K562 (cell line): ENCODE results near the gene ABHD16A. TPM values are rescaled to one million over a fixed set of nuclear protein-coding genes. Genes with fewer than 3 reads are reported as not detected.

Experiments used
- DPF2 ChIP-seq: fragments of 450-650 bp; IDR thresholded peaks from 2 replicates; pipeline ENCODE4 v1.6.1; 2016
- EWSR1 ChIP-seq: fragments of 450-650 bp; IDR thresholded peaks from 2 replicates; pipeline ENCODE4 v1.6.1; 2018; ENCODE audit warnings: borderline replicate concordance, mild to moderate bottlenecking, low read depth, moderate library complexity; ENCODE audit not compliant: partially characterized antibody
- FOXA1 ChIP-seq: fragments of 450-650 bp; IDR thresholded peaks from 2 replicates; pipeline ENCODE4 v1.6.1; 2016; ENCODE audit warnings: mild to moderate bottlenecking, borderline replicate concordance
- HDAC8 ChIP-seq: fragments of 450-650 bp; IDR thresholded peaks from 2 replicates; pipeline ENCODE4 v1.6.1; 2016; ENCODE audit warnings: mild to moderate bottlenecking, missing genetic modification characterization, moderate library complexity, missing compliant biosample characterization
- KDM1A ChIP-seq, 2 experiments: fragments of 450-650 bp; IDR thresholded peaks; 2 replicates each; pipeline ENCODE4 v1.6.1; 2016; ENCODE audit warnings: mild to moderate bottlenecking in 2 of 2
- MCM7 ChIP-seq, 2 experiments: fragments of 450-650 bp; IDR thresholded peaks; 2 replicates each; pipeline ENCODE4 v1.6.1; 2016 to 2018
- MTA2 ChIP-seq: fragments of 450-650 bp; IDR thresholded peaks from 2 replicates; pipeline ENCODE4 v1.6.1; 2016; ENCODE audit warnings: low read depth
- PYGO2 ChIP-seq: fragments of 450-650 bp; IDR thresholded peaks from 2 replicates; pipeline ENCODE4 v1.6.1; 2016; ENCODE audit warnings: mild to moderate bottlenecking, missing genetic modification characterization, moderate library complexity, missing compliant biosample characterization
- RBM39 ChIP-seq: fragments of 200-400 bp; formaldehyde crosslinking; optimal IDR thresholded peaks from 2 replicates; pipeline ENCODE3; 2018; ENCODE audit warnings: low read depth, low read length
- RFX7 ChIP-seq: fragments of 250-450 bp; sonication (Bioruptor Pico); IDR thresholded peaks from 2 replicates; pipeline ENCODE4 v1.5.1; 2021; ENCODE audit warnings: mild to moderate bottlenecking
- TEAD4 ChIP-seq, 2 experiments: sonication (generic) in 1 of 2; formaldehyde crosslinking in 1 of 2; IDR thresholded peaks; 2 replicates each; pipeline versions ENCODE4 v1.6.1 to v1.8.0; 2012 to 2022; ENCODE audit warnings: borderline replicate concordance in 1 of 2, inconsistent platforms in 1 of 2, low read length in 1 of 2, mild to moderate bottlenecking in 1 of 2, missing genetic modification reagents in 1 of 2
- TRIM24 ChIP-seq, 2 experiments: fragments of 450-650 bp; IDR thresholded peaks; 2 replicates each; pipeline ENCODE4 v1.6.1; 2016
- ZNF143 ChIP-seq: sonication (generic); formaldehyde crosslinking; IDR thresholded peaks from 2 replicates; pipeline ENCODE4 v1.9.0; 2022; ENCODE audit warnings: mild to moderate bottlenecking, missing genetic modification reagents
- ZNF263 ChIP-seq: sonication (generic); formaldehyde crosslinking; IDR thresholded peaks from 2 replicates; pipeline ENCODE4 v1.8.0; 2022; ENCODE audit warnings: mild to moderate bottlenecking, missing genetic modification reagents, borderline replicate concordance
- ZNF589 ChIP-seq: fragments of 200-800 bp; sonication (Bioruptor generic); IDR thresholded peaks from 2 replicates; pipeline ENCODE4 v1.6.1; 2016; ENCODE audit warnings: low read depth, missing genetic modification characterization, missing compliant biosample characterization
- polyA plus RNA-seq, 8 experiments: library from polyadenylated mRNA; depleted of rRNA in 4 of 8; stranded (reverse) in 5 of 8; unstranded in 3 of 8; fragments of >200 nt; fragmentation: Nextera tagmentation in 2 of 8; fragmentation: Illumina TruSeq in 1 of 8; extraction: Ambion mirVana in 2 of 8; extraction: Trizol in 1 of 8; gene quantifications; 2 replicates each; pipeline versions ENCODE4 v1.2.1 to v1.2.3, GENCODE V29; 2011 to 2014; ENCODE audit warnings: inconsistent platforms in 1 of 8, missing spikeins in 1 of 8
- total RNA-seq, 7 experiments: library from RNA; depleted of rRNA in 6 of 7; stranded (reverse); fragments of >200 nt in 6 of 7; fragmentation: Illumina TruSeq in 2 of 7; extraction: Trizol in 2 of 7; gene quantifications; 2 replicates each; pipeline versions ENCODE4 v1.2.1 to v1.2.3, GENCODE V29; 2011 to 2021; ENCODE audit warnings: low replicate concordance in 1 of 7
- TF ChIP-seq, protein P1 (sequence below): fragments of 450-650 bp; conservative IDR thresholded peaks from 2 replicates; pipeline ENCODE4 v1.6.1; 2016; ENCODE audit warnings: missing genetic modification characterization, low read depth, mild to moderate bottlenecking, missing compliant biosample characterization, moderate library complexity
- TF ChIP-seq, protein P2 (sequence below): fragments of 250-450 bp; sonication (Bioruptor Pico); IDR thresholded peaks from 2 replicates; pipeline ENCODE4 v1.4.0; 2020
- TF ChIP-seq, protein P3 (sequence below), 3 experiments: fragments of 200-800 bp in 1 of 3; fragments of 250-450 bp in 1 of 3; fragments of 450-650 bp in 1 of 3; sonication (Bioruptor Pico) in 1 of 3; sonication (Bioruptor generic) in 1 of 3; formaldehyde crosslinking in 1 of 3; IDR thresholded peaks; 2 replicates each; pipeline versions ENCODE4 v1.6.1 to v1.8.0; 2016 to 2022; ENCODE audit warnings: mild to moderate bottlenecking in 2 of 3, missing genetic modification characterization in 2 of 3, missing compliant biosample characterization in 1 of 3, moderate library complexity in 1 of 3

Gene ABHD16A
- total and polyA plus RNA-seq, 9 of the 15 experiments (the other 6 are each of a cell fraction or from before 2014, with no cell fraction given): 25.8 to 120 (median 81.6) TPM

DNA sequence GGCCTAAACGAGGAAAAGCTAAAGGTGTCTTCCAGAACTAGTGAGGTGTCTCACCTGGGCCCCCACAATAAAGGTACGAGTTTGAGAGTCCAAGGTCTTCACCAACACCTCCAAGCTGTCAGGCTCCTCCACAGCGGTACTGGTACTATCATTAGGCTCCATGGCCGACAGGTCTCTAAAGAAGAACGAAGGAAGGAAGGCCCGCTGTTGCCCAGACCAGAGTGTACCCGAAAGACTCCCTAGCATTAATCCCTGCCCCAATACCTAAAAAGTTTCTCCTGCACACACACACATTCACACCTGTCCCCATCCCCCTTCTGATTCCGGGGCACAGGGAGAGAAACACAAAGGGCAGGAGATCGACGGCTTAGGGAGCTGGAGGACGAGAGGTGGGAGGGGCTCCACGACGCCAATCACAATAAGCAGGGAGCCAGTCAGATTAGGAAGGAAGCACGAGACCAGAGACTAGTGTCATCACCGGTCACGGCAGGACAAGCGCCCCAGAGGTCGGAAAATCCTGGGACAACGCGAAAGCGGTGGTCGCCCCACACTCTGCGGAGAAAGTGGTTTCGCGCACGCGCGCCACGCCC, 51.4 kb downstream of the ABHD16A start (continued):
- TF ChIP-seq ZNF589 (CRISPR knock-in tag) (0 out of 2 replicates have a peak, but pooled peaks have one; percentile 19), MCM7 (IDR thresholded peaks at IDR 0.05) (no peak), RFX7 (CRISPR knock-in tag) (no peak), ZNF143 (CRISPR knock-in tag) (peak; percentile 11; the same call in 1 of the 2 replicates), HDAC8 (tag) (peak; percentile 61; the same call in 1 of the 2 replicates), EWSR1 (no peak), RBM39 (no peak), FOXA1 (no peak), MTA2 (no peak), ZNF263 (CRISPR knock-in tag) (peak; percentile 26; the same call in 1 of the 2 replicates), DPF2 (no peak; the same call in 1 of the 2 replicates), PYGO2 (tag) (0 out of 2 replicates have a peak, but pooled peaks have one; percentile 26), KDM1A (IDR thresholded peaks at IDR 0.05) (no peak), TEAD4 (IDR thresholded peaks at IDR 0.05; ENCODE audit: low read length) (no peak; the same call in 1 of the 2 replicates), TEAD4 (CRISPR knock-in tag; IDR thresholded peaks at IDR 0.05; ENCODE audit: borderline replicate concordance) (no peak), TRIM24 (IDR thresholded peaks at IDR 0.05) (no peak)
- TF ChIP-seq, protein P1, sequence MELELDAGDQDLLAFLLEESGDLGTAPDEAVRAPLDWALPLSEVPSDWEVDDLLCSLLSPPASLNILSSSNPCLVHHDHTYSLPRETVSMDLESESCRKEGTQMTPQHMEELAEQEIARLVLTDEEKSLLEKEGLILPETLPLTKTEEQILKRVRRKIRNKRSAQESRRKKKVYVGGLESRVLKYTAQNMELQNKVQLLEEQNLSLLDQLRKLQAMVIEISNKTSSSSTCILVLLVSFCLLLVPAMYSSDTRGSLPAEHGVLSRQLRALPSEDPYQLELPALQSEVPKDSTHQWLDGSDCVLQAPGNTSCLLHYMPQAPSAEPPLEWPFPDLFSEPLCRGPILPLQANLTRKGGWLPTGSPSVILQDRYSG (tag): no peak
- TF ChIP-seq, protein P2, sequence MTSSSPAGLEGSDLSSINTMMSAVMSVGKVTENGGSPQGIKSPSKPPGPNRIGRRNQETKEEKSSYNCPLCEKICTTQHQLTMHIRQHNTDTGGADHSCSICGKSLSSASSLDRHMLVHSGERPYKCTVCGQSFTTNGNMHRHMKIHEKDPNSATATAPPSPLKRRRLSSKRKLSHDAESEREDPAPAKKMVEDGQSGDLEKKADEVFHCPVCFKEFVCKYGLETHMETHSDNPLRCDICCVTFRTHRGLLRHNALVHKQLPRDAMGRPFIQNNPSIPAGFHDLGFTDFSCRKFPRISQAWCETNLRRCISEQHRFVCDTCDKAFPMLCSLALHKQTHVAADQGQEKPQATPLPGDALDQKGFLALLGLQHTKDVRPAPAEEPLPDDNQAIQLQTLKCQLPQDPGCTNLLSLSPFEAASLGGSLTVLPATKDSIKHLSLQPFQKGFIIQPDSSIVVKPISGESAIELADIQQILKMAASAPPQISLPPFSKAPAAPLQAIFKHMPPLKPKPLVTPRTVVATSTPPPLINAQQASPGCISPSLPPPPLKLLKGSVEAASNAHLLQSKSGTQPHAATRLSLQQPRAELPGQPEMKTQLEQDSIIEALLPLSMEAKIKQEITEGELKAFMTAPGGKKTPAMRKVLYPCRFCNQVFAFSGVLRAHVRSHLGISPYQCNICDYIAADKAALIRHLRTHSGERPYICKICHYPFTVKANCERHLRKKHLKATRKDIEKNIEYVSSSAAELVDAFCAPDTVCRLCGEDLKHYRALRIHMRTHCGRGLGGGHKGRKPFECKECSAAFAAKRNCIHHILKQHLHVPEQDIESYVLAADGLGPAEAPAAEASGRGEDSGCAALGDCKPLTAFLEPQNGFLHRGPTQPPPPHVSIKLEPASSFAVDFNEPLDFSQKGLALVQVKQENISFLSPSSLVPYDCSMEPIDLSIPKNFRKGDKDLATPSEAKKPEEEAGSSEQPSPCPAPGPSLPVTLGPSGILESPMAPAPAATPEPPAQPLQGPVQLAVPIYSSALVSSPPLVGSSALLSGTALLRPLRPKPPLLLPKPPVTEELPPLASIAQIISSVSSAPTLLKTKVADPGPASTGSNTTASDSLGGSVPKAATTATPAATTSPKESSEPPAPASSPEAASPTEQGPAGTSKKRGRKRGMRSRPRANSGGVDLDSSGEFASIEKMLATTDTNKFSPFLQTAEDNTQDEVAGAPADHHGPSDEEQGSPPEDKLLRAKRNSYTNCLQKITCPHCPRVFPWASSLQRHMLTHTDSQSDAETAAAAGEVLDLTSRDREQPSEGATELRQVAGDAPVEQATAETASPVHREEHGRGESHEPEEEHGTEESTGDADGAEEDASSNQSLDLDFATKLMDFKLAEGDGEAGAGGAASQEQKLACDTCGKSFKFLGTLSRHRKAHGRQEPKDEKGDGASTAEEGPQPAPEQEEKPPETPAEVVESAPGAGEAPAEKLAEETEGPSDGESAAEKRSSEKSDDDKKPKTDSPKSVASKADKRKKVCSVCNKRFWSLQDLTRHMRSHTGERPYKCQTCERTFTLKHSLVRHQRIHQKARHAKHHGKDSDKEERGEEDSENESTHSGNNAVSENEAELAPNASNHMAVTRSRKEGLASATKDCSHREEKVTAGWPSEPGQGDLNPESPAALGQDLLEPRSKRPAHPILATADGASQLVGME (CRISPR knock-in tag): no peak; the same call in 1 of the 2 replicates
- TF ChIP-seq, protein P3, sequence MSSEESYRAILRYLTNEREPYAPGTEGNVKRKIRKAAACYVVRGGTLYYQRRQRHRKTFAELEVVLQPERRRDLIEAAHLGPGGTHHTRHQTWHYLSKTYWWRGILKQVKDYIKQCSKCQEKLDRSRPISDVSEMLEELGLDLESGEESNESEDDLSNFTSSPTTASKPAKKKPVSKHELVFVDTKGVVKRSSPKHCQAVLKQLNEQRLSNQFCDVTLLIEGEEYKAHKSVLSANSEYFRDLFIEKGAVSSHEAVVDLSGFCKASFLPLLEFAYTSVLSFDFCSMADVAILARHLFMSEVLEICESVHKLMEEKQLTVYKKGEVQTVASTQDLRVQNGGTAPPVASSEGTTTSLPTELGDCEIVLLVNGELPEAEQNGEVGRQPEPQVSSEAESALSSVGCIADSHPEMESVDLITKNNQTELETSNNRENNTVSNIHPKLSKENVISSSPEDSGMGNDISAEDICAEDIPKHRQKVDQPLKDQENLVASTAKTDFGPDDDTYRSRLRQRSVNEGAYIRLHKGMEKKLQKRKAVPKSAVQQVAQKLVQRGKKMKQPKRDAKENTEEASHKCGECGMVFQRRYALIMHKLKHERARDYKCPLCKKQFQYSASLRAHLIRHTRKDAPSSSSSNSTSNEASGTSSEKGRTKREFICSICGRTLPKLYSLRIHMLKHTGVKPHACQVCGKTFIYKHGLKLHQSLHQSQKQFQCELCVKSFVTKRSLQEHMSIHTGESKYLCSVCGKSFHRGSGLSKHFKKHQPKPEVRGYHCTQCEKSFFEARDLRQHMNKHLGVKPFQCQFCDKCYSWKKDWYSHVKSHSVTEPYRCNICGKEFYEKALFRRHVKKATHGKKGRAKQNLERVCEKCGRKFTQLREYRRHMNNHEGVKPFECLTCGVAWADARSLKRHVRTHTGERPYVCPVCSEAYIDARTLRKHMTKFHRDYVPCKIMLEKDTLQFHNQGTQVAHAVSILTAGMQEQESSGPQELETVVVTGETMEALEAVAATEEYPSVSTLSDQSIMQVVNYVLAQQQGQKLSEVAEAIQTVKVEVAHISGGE (CRISPR knock-in tag; IDR thresholded peaks at IDR 0.05): no peak
